ENCODE results near the gene CDH23.

CDH23 gene

GRCh38 chr10:71715026-71715425 lies 318.3 kb downstream of the CDH23 start:
- no peak for TF ChIP-seq CTBP1 (IDR thresholded peaks at IDR 0.05; ENCODE audit: borderline replicate concordance)
- TF ChIP-seq FOXK2 (IDR thresholded peaks at IDR 0.05) = no peak
- TF ChIP-seq HDGF (IDR thresholded peaks at IDR 0.05; ENCODE audit: borderline replicate concordance) = no peak
- TF ChIP-seq ELF4 (IDR thresholded peaks at IDR 0.05) = no peak
- no peak for TF ChIP-seq SP1 (IDR thresholded peaks at IDR 0.05)
- no peak for TF ChIP-seq ARNT (IDR thresholded peaks at IDR 0.05)
- TF ChIP-seq, protein P1, sequence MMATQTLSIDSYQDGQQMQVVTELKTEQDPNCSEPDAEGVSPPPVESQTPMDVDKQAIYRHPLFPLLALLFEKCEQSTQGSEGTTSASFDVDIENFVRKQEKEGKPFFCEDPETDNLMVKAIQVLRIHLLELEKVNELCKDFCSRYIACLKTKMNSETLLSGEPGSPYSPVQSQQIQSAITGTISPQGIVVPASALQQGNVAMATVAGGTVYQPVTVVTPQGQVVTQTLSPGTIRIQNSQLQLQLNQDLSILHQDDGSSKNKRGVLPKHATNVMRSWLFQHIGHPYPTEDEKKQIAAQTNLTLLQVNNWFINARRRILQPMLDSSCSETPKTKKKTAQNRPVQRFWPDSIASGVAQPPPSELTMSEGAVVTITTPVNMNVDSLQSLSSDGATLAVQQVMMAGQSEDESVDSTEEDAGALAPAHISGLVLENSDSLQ (IDR thresholded peaks at IDR 0.05) = no peak
- TF ChIP-seq FOXM1 (IDR thresholded peaks at IDR 0.05; ENCODE audit: borderline replicate concordance) = no peak
- no peak for TF ChIP-seq SUZ12 (IDR thresholded peaks at IDR 0.05)
- no peak for TF ChIP-seq TARDBP (IDR thresholded peaks at IDR 0.05)
- TF ChIP-seq FOXA1 (IDR thresholded peaks at IDR 0.05) = no peak
- DNase-seq (ENCODE audit: extremely low spot score) = no peak
- ChIA-PET CTCF (no interaction called here), POLR2A (no interaction called here)

GRCh38 chr10:71715860-71716259 lies 319.1 kb downstream of the CDH23 start:
- ChIA-PET CTCF (interaction anchor here (0.7 to 2.6 kb wide), 2 partner anchors 8 to 326 kb away, joined by 3 to 16 read pairs; no protein-coding TSS in a partner anchor), POLR2A (no interaction called here)
- no peak for DNase-seq (ENCODE audit: extremely low spot score)
- no peak for TF ChIP-seq ZNF384 (IDR thresholded peaks at IDR 0.05)
- TF ChIP-seq SP1 (IDR thresholded peaks at IDR 0.05) = no peak
- no peak for TF ChIP-seq FOXA1 (IDR thresholded peaks at IDR 0.05)
- no peak for TF ChIP-seq LEF1 (IDR thresholded peaks at IDR 0.05; ENCODE audit: borderline replicate concordance)

- ChIA-PET POLR2A (no interaction called here), CTCF (interaction anchor here (0.7 to 2.6 kb wide), 3 partner anchors 8 to 326 kb away, joined by 3 to 16 read pairs (median 4); no protein-coding TSS in a partner anchor)
Measured at GRCh38 chr10:71716426-71716825, 319.7 kb downstream of the CDH23 start.

DNA sequence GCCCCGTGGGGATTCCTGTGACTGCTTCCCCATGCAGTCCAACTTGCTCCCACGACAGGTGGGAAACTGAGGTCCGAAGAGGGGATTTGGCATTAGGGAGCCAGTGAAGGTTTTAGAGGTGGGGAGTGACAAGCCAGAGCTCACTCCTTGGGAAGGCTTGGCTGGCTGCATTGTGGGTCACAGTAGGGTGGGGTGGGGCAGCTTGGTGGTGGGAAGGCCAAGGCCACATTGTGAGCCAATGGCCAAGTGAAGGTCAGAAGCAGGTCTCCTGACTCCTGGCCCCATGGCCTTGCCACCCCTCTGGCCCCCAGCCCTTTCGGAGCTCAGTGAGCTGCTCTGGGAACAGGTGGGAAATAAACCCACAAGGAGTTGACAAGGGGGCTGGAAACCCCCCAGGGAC lies 320.3 kb downstream of the CDH23 start:
- POLR2A ChIA-PET = no interaction called here

More at GRCh38 chr10:71716426-71716825, 319.7 kb downstream of the CDH23 start:
- DNase-seq (ENCODE audit: extremely low spot score) = no peak
- TF ChIP-seq FOXA1 (IDR thresholded peaks at IDR 0.05) (no peak), FOXK2 (IDR thresholded peaks at IDR 0.05) (no peak), TARDBP (IDR thresholded peaks at IDR 0.05) (no peak), LEF1 (IDR thresholded peaks at IDR 0.05; ENCODE audit: borderline replicate concordance) (no peak), FOXM1 (IDR thresholded peaks at IDR 0.05; ENCODE audit: borderline replicate concordance) (no peak), ELF4 (IDR thresholded peaks at IDR 0.05) (no peak), SUZ12 (IDR thresholded peaks at IDR 0.05) (no peak), CTBP1 (IDR thresholded peaks at IDR 0.05; ENCODE audit: borderline replicate concordance) (no peak), ZNF384 (IDR thresholded peaks at IDR 0.05) (no peak), BHLHE40 (IDR thresholded peaks at IDR 0.05; ENCODE audit: borderline replicate concordance) (no peak), ARNT (IDR thresholded peaks at IDR 0.05) (no peak), SP1 (IDR thresholded peaks at IDR 0.05) (no peak)

GRCh38 chr10:71717551-71717951 lies 320.8 kb downstream of the CDH23 start:
- ChIA-PET CTCF (interaction anchor here (0.8 to 2.6 kb wide), 4 partner anchors 10 to 21 kb away, joined by 3 to 16 read pairs (median 4); no protein-coding TSS in a partner anchor), POLR2A (no interaction called here)
- TF ChIP-seq L3MBTL2 (conservative IDR thresholded peaks at IDR 0.05) (no peak), LEF1 (IDR thresholded peaks at IDR 0.05; ENCODE audit: borderline replicate concordance) (no peak), FOXM1 (IDR thresholded peaks at IDR 0.05; ENCODE audit: borderline replicate concordance) (no peak), BHLHE40 (IDR thresholded peaks at IDR 0.05; ENCODE audit: borderline replicate concordance) (no peak), ARNT (IDR thresholded peaks at IDR 0.05) (no peak), ZNF384 (IDR thresholded peaks at IDR 0.05) (no peak), SUZ12 (IDR thresholded peaks at IDR 0.05) (no peak), HDGF (IDR thresholded peaks at IDR 0.05; ENCODE audit: borderline replicate concordance) (no peak), NFRKB (IDR thresholded peaks at IDR 0.05) (no peak), FOXK2 (IDR thresholded peaks at IDR 0.05) (no peak), SP1 (IDR thresholded peaks at IDR 0.05) (no peak)
- no peak for DNase-seq (ENCODE audit: extremely low spot score)

More for the DNA sequence above, 320.3 kb downstream of the CDH23 start:
- no peak for DNase-seq (ENCODE audit: extremely low spot score)
- CTCF ChIA-PET = interaction anchor here (0.8 to 2.6 kb wide), 4 partner anchors 9 to 21 kb away, joined by 3 to 16 read pairs (median 4); no protein-coding TSS in a partner anchor
- TF ChIP-seq SUZ12 (IDR thresholded peaks at IDR 0.05) (no peak), L3MBTL2 (conservative IDR thresholded peaks at IDR 0.05) (no peak), FOXK2 (IDR thresholded peaks at IDR 0.05) (no peak), ZNF384 (IDR thresholded peaks at IDR 0.05) (no peak)

- ChIA-PET CTCF (interaction anchor here (1.2 to 2.6 kb wide), 2 partner anchors 10 kb away, joined by 3 to 16 read pairs; no protein-coding TSS in a partner anchor), POLR2A (no interaction called here)
- no peak for DNase-seq (ENCODE audit: extremely low spot score)
- TF ChIP-seq CTBP1 (IDR thresholded peaks at IDR 0.05; ENCODE audit: borderline replicate concordance) (no peak), ELF4 (IDR thresholded peaks at IDR 0.05) (no peak), FOXK2 (IDR thresholded peaks at IDR 0.05) (no peak), HDGF (IDR thresholded peaks at IDR 0.05; ENCODE audit: borderline replicate concordance) (no peak), NFRKB (IDR thresholded peaks at IDR 0.05) (no peak)
Measured at GRCh38 chr10:71718165-71718698, 321.5 kb downstream of the CDH23 start.

DNA sequence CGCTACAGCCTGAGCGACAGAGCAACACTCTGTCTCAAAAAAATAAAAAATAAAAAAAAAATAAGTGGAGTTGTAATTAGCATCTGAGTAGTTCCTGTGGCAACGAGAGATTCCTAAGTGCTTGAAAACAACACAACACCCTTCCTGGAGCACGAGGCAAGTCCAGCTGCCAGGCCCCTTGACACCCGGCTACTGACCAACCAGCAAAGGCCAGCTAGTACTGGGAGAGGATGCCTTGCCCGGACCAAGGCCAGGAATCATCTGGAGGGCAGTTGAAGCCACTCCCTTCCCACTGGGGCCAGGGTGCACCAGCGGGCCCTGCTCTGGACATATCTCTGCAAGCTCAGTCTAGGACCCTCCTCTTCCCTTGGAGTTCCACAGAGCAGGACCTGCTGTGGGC lies 322.3 kb downstream of the CDH23 start:
- POLR2A ChIA-PET = no interaction called here
- CTCF ChIA-PET = no interaction called here
- TF ChIP-seq SP1 (IDR thresholded peaks at IDR 0.05) (no peak), ELF4 (IDR thresholded peaks at IDR 0.05) (no peak), FOXK2 (IDR thresholded peaks at IDR 0.05) (no peak), ZNF384 (IDR thresholded peaks at IDR 0.05) (no peak), LEF1 (IDR thresholded peaks at IDR 0.05; ENCODE audit: borderline replicate concordance) (no peak), ARNT (IDR thresholded peaks at IDR 0.05) (no peak), BHLHE40 (IDR thresholded peaks at IDR 0.05; ENCODE audit: borderline replicate concordance) (no peak), SUZ12 (IDR thresholded peaks at IDR 0.05) (no peak), L3MBTL2 (conservative IDR thresholded peaks at IDR 0.05) (no peak), HDGF (IDR thresholded peaks at IDR 0.05; ENCODE audit: borderline replicate concordance) (no peak), NFRKB (IDR thresholded peaks at IDR 0.05) (no peak), FOXM1 (IDR thresholded peaks at IDR 0.05; ENCODE audit: borderline replicate concordance) (no peak), CTBP1 (IDR thresholded peaks at IDR 0.05; ENCODE audit: borderline replicate concordance) (no peak), FOXA1 (IDR thresholded peaks at IDR 0.05) (no peak), TARDBP (IDR thresholded peaks at IDR 0.05) (no peak)
- TF ChIP-seq, protein P1 (IDR thresholded peaks at IDR 0.05) = no peak
- no peak for DNase-seq (ENCODE audit: extremely low spot score)

Measured in HEK293T (cell line).